Right lobe of liver (tissue), 4 donors: Measurements from ENCODE around the gene APBB2.

Source experiments
- POLR2A ChIP-seq: fragments of 450-650 bp; IDR thresholded peaks from one replicate; pipeline ENCODE4 v1.6.1; 2017; ENCODE audit warnings: antibody characterized with exemption, mild to moderate bottlenecking
- TF ChIP-seq, protein P1 (sequence below), 4 donors: fragments of 200-600 bp in 3 of 4; fragments of 450-650 bp in 1 of 4; IDR thresholded peaks; one replicate each; pipeline versions ENCODE4 v1.5.1 to v1.8.0; 2016 to 2022; ENCODE audit warnings: antibody characterized with exemption in 4 of 4, mild to moderate bottlenecking in 2 of 4
- donor health status: DM: no; HTN: no; CAD: no.
- donor health status: DM: no; HTN: no; CAD: no.
- donor health status: DM: no; HTN: yes; CAD: no.

DNA sequence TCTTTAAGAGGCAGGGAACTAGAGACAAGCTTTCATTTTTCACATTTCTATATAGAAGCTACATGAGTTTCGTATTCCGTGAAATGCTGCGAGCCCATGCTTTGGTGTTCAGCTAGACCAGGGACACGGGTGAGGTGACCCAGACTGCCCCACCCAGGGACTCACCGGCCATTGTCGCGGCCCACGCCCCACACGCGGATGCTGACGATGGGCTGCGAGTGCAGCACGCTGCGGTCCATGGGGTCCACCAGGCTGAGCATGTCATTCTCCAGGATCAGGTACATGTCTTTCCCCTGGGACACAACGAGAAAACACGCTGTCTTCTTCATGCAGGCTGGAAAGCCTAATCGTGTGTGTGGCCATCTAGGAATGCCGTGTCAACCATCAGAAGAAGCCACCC, 324.1 kb downstream of the APBB2 start:
- TF ChIP-seq, protein P1, sequence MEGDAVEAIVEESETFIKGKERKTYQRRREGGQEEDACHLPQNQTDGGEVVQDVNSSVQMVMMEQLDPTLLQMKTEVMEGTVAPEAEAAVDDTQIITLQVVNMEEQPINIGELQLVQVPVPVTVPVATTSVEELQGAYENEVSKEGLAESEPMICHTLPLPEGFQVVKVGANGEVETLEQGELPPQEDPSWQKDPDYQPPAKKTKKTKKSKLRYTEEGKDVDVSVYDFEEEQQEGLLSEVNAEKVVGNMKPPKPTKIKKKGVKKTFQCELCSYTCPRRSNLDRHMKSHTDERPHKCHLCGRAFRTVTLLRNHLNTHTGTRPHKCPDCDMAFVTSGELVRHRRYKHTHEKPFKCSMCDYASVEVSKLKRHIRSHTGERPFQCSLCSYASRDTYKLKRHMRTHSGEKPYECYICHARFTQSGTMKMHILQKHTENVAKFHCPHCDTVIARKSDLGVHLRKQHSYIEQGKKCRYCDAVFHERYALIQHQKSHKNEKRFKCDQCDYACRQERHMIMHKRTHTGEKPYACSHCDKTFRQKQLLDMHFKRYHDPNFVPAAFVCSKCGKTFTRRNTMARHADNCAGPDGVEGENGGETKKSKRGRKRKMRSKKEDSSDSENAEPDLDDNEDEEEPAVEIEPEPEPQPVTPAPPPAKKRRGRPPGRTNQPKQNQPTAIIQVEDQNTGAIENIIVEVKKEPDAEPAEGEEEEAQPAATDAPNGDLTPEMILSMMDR (IDR thresholded peaks at IDR 0.05): no peak
- no peak for TF ChIP-seq POLR2A
